ENCODE results near the gene SFT2D1.

SFT2D1 gene

DNA sequence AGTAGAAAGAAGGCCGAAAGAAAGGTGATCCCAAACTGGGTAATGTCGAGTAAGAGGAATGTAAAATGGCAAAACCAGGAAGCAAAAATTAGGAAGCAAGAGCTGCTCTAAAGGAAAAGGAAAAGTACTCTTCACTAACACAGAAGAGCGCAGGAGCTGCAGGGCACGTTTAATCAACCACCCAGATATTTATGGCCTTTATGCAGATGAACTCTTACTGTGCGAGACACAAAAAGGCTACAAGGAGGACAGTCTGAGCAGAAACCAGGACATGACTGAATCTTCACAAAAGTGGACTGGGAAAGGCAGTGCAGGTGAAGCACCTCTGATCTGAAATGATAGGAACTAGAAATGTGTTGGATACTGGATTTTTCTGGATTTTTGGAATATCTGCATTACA lies 18.9 kb downstream of the SFT2D1 start:
- CTCF ChIA-PET, result interaction anchor here (3.0 kb wide), 1 partner anchor 10 kb away, joined by 18 read pairs; no protein-coding TSS in a partner anchor
- POLR2A ChIA-PET, result no interaction called here

DNA sequence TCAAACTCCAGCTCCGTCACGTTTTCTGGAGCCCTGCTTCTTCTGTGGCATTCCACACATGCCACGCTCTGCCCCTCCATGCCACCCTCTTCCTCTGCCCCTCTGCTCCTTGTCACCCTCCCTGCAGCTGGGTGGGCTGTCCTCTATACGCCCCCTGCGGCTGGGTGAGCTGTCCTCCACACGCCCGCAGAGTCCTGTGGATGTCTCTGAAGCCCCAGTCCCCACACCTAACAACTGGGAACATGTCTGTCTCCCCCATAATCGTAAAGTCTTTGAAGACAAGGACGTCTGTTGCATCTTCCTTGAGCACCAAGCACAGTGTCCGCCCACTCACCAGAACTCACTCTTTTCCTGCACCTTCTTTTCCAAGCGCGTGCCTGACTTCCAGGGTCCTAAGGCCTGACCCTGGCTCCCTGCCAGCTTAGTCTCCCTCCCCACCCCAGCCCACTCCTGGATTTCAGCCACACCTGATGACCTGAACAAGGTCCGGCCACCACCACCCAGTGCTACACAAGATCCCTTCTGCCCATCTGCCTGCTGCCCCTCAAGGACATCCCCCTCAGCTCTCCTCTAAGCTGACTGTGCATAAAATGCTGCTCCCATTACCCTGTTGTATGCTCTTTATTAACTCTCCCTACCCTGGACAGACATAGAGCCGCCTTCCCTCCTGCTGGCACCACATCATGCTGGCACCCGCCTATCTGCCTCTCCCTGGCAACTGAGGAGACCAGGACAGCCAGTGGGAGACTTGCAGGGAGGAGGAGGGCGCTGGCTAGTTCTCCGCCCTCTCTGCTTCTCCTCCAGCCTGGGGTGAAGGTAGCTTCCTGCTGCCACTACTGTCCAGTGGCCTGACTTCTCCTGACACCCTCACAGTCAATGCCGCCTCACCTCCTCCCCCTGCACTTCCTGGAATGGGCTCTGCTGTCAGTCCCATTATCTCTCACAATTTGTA lies 23.4 kb downstream of the SFT2D1 start:
- TF ChIP-seq, protein P1, sequence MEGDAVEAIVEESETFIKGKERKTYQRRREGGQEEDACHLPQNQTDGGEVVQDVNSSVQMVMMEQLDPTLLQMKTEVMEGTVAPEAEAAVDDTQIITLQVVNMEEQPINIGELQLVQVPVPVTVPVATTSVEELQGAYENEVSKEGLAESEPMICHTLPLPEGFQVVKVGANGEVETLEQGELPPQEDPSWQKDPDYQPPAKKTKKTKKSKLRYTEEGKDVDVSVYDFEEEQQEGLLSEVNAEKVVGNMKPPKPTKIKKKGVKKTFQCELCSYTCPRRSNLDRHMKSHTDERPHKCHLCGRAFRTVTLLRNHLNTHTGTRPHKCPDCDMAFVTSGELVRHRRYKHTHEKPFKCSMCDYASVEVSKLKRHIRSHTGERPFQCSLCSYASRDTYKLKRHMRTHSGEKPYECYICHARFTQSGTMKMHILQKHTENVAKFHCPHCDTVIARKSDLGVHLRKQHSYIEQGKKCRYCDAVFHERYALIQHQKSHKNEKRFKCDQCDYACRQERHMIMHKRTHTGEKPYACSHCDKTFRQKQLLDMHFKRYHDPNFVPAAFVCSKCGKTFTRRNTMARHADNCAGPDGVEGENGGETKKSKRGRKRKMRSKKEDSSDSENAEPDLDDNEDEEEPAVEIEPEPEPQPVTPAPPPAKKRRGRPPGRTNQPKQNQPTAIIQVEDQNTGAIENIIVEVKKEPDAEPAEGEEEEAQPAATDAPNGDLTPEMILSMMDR (IDR thresholded peaks at IDR 0.05; ENCODE audit: insufficient read depth, low read length, missing control alignments), result no peak

More for the DNA sequence above, 18.9 kb downstream of the SFT2D1 start:
- no peak overlapping the region for H3K4me3 ChIP-seq (ENCODE audit: low read depth, low read length)
- no peak for DNase-seq (ENCODE audit: low read depth, low spot score)
- TF ChIP-seq, protein P1 (IDR thresholded peaks at IDR 0.05; ENCODE audit: insufficient read depth, low read length, missing control alignments), result no peak

DNA sequence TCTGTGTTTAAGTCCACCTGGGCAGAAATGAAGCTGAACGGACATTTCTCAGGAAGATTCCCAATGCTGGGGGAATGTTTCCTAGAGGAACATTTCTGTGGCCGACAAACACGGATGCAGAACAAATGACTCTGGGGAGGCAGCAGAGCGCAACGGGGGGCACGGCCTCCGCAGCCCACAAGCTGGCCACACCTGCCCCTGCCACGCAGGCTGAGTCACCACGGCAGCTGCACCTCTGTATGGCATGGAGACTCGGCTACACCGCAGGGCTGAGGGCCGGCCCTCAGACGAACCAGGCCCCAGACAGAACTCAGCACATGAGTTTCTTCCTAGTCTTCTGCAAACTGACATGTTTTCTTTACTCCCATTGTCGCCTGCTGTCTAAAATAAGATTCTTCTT lies 24.1 kb downstream of the SFT2D1 start:
- no peak for DNase-seq (ENCODE audit: low read depth, low spot score)
- H3K4me3 ChIP-seq (ENCODE audit: low read depth, low read length), result no peak overlapping the region
- CTCF ChIA-PET, result no interaction called here
- POLR2A ChIA-PET, result no interaction called here
- TF ChIP-seq, protein P1 (IDR thresholded peaks at IDR 0.05; ENCODE audit: insufficient read depth, low read length, missing control alignments), result no peak

More for the DNA sequence above, 23.4 kb downstream of the SFT2D1 start:
- ChIA-PET POLR2A (no interaction called here), CTCF (no interaction called here)
- no peak overlapping the region for H3K4me3 ChIP-seq (ENCODE audit: low read depth, low read length)
- no peak for DNase-seq (ENCODE audit: low read depth, low spot score)

DNA sequence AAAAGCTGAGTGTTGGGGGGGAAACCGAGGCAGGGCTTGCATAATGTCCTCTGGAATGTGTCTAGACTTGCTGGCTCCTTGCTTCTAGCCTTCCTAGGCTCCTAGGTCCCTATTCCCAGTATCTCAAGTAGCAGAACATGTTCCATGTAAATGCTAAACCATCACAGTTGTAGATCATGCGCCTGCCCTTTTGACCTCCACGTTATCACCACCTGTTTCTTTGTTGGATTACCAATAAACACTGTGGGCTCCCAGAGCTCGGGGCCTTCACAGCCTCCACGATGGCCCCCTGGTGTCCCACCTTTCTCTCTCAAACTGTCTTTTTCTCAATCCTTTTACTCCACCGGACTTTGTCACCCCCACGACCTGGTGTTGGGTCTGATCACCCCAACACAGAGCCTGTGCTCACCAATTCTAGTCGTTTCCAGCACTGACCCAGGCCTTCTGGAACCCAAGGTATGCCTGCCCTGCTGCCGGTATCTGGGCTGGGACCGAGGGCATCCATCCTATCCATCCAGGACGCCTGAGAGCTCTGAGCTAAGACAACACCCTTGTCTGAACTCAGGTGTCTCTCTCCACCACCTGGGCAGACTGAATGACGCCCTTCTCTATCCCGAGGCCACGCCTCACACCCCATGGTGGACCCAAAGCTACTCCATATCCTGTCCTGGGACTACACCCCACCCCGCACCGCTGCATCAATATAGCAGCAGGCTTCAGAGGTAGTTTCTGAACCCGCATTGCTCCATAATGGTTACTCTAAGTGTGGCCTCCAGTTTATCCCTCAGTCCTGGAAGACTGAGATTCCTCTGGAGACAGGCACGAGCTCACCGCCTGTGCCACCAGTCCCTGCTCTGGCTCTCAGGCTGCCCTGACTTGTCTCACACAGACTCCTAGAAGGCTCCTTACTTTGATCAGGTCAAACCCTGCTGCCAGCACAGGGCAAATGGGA lies 24.8 kb downstream of the SFT2D1 start:
- CTCF ChIA-PET, result no interaction called here
- TF ChIP-seq, protein P1 (IDR thresholded peaks at IDR 0.05; ENCODE audit: insufficient read depth, low read length, missing control alignments), result no peak
- POLR2A ChIA-PET, result no interaction called here
- no peak for DNase-seq (ENCODE audit: low read depth, low spot score)
- no peak overlapping the region for H3K4me3 ChIP-seq (ENCODE audit: low read depth, low read length)

DNA sequence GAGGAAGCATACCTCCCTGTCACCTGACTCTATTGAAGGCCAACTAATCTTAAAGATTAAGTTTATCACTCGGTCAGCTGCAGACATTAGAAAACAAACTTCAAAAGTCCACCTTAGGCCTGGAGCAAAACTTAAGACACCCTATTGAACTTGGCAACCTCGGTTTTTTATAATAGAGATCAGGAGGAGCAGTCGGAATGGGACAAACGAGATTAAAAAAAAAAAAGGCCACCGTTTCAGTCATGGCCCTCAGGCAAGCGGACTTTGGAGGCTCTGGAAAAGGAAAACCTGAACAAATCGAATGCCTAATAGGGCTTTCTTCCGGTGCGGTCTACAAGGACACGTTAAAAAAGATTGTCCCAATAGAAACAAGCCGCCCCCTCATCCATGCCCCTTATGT lies 26.9 kb downstream of the SFT2D1 start:
- ChIA-PET POLR2A (no interaction called here), CTCF (no interaction called here)
- TF ChIP-seq, protein P1 (IDR thresholded peaks at IDR 0.05; ENCODE audit: insufficient read depth, low read length, missing control alignments), result no peak
- DNase-seq (ENCODE audit: low read depth, low spot score), result no peak
- H3K4me3 ChIP-seq (ENCODE audit: low read depth, low read length), result no peak overlapping the region

DNA sequence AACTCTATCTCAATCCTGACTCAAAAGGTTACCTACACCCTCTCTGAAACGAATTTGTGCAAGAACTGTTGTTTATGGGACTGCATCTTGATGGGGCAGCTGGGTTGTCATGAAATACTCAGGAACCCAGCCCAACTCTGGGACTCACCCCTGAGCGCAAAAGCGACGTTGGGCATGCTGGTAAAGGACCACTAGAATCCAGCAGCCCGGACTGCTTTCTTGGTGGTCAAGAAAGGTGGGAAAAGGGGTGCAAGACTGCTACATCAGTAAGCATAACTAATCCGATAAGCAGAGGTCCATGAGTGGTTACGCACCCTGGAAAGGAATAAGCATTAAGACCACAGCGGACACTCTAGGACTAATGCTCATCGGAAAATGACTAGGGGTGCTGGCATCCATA lies 27.9 kb downstream of the SFT2D1 start:
- CTCF ChIA-PET, result interaction anchor here (1.2 to 2.6 kb wide), 8 partner anchors 11 to 99 kb away, joined by 4 to 26 read pairs (median 6); no protein-coding TSS in a partner anchor
- TF ChIP-seq, protein P1 (IDR thresholded peaks at IDR 0.05; ENCODE audit: insufficient read depth, low read length, missing control alignments), result no peak
- DNase-seq (ENCODE audit: low read depth, low spot score), result no peak
- no peak overlapping the region for H3K4me3 ChIP-seq (ENCODE audit: low read depth, low read length)
- POLR2A ChIA-PET, result no interaction called here
